DND-41 (cell line): ENCODE data around the gene FRK.
"Not testable (repeated sequence)": the region's sequence is repeated elsewhere in the genome, so short reads cannot be mapped to it uniquely, and the experiment has no call there.

Source experiments
- ATAC-seq: fragments of 200-7000 bp; cut with Tn5 transposase; 3 replicates; pipeline ENCODE4 v1.9.1; 2021; ENCODE audit warnings: low read depth; ENCODE audit not compliant: insufficient read depth
- DNase-seq: peaks from one replicate; pipeline ENCODE4 v3.0.0-alpha.2; 2020
- H2AFZ ChIP-seq: 2 replicates; pipeline ENCODE4 v1.6.0; 2012; ENCODE audit warnings: low read depth, low read length
- H3K27ac ChIP-seq: 2 replicates; pipeline ENCODE4 v1.5.1; 2012; ENCODE audit warnings: low read length, inconsistent platforms
- H3K27me3 ChIP-seq: fragments of 200-600 bp; sonication (generic); 2 replicates; pipeline ENCODE4 v1.6.0; 2012; ENCODE audit warnings: low read length, mild to moderate bottlenecking, inconsistent platforms; ENCODE audit not compliant: insufficient read depth, poor library complexity
- H3K36me3 ChIP-seq: 2 replicates; pipeline ENCODE4 v1.5.1; 2012; ENCODE audit warnings: low read length, inconsistent platforms; ENCODE audit not compliant: insufficient read depth
- H3K4me1 ChIP-seq: 2 replicates; pipeline ENCODE4 v1.5.1; 2012; ENCODE audit warnings: mild to moderate bottlenecking, low read length; ENCODE audit not compliant: insufficient read depth
- H3K4me2 ChIP-seq: 2 replicates; pipeline ENCODE4 v1.6.0; 2012; ENCODE audit warnings: mild to moderate bottlenecking, moderate library complexity, low read length, inconsistent platforms; ENCODE audit not compliant: insufficient read depth
- H3K4me3 ChIP-seq, 2 experiments: fragments of 200-600 bp in 1 of 2; shearing (Covaris generic) in 1 of 2; 2 replicates each; pipeline ENCODE4 v1.5.1; 2012 to 2016; ENCODE audit warnings: inconsistent platforms in 2 of 2, low read length in 2 of 2, mild to moderate bottlenecking in 2 of 2, low read depth in 1 of 2, moderate library complexity in 1 of 2
- H3K79me2 ChIP-seq: 2 replicates; pipeline ENCODE4 v1.6.0; 2012; ENCODE audit warnings: low read length, inconsistent platforms; ENCODE audit not compliant: insufficient read depth
- H3K9ac ChIP-seq: 2 replicates; pipeline ENCODE4 v1.6.0; 2012; ENCODE audit warnings: low read depth, mild to moderate bottlenecking, inconsistent platforms, low read length, moderate library complexity
- H3K9me3 ChIP-seq: 2 replicates; pipeline ENCODE4 v1.5.1; 2012; ENCODE audit warnings: low read length, moderate library complexity, mild to moderate bottlenecking, inconsistent platforms; ENCODE audit not compliant: insufficient read depth, severe bottlenecking
- H4K20me1 ChIP-seq: 2 replicates; pipeline ENCODE4 v1.6.0; 2012; ENCODE audit warnings: low read length; ENCODE audit not compliant: insufficient read depth
- EZH2 ChIP-seq: IDR thresholded peaks from 3 replicates; pipeline ENCODE4 v1.6.1; 2012; ENCODE audit warnings: borderline replicate concordance, low read depth, mild to moderate bottlenecking, moderate library complexity, low read length, inconsistent platforms; ENCODE audit not compliant: severe bottlenecking
- TF ChIP-seq, protein P1 (sequence below): IDR thresholded peaks from 2 replicates; pipeline ENCODE4 v1.5.1; 2012; ENCODE audit warnings: borderline replicate concordance, low read length, moderate library complexity, mild to moderate bottlenecking; ENCODE audit not compliant: poor library complexity, severe bottlenecking; ENCODE audit errors: extremely low read depth

The FRK gene

DNA sequence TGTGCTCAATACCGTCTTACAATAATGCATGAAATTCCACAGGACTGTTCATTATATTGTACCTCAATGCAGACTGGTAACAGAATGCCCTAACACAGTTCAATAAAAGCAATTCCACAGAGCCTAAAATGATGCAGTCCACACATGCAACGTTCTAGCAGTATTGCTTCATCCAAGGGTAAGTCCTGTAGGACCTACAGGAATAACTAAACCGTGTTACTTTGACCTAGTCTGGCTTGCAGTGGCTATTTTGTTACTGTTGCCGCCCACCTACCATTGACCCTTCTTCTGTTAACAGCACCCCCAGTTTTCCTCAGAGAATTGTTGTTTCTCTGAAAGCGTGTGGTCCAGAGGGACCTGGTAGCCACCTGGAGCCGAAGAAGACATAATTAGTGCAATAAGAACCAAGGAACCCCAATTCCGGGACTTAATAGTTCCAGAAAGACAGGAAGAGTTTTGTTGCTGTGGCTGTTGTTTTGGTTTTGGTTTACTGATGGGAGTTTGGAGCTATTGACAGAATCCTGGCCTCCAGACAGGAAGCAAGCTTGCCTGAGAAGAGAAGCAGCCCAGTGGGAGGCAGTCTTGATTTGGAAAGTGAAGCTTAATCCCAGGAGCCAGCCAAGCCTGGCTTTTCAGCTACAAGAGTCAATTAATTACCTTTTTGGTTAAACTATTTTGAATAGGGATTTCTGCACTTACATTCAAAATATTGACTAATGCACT is 91.3 kb downstream of the FRK start:
- H3K4me2 ChIP-seq, result no peak overlapping the region
- H3K36me3 ChIP-seq, result no peaks in the 10 kb centered on the region
- no peak for DNase-seq
- TF ChIP-seq, protein P1, sequence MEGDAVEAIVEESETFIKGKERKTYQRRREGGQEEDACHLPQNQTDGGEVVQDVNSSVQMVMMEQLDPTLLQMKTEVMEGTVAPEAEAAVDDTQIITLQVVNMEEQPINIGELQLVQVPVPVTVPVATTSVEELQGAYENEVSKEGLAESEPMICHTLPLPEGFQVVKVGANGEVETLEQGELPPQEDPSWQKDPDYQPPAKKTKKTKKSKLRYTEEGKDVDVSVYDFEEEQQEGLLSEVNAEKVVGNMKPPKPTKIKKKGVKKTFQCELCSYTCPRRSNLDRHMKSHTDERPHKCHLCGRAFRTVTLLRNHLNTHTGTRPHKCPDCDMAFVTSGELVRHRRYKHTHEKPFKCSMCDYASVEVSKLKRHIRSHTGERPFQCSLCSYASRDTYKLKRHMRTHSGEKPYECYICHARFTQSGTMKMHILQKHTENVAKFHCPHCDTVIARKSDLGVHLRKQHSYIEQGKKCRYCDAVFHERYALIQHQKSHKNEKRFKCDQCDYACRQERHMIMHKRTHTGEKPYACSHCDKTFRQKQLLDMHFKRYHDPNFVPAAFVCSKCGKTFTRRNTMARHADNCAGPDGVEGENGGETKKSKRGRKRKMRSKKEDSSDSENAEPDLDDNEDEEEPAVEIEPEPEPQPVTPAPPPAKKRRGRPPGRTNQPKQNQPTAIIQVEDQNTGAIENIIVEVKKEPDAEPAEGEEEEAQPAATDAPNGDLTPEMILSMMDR, result no peak
- no peak overlapping the region for H3K27ac ChIP-seq
- H2AFZ ChIP-seq, result no peak overlapping the region
- no peaks in the 10 kb centered on the region for H3K9me3 ChIP-seq
- no peak overlapping the region for H3K9ac ChIP-seq
- H3K79me2 ChIP-seq, result no peaks in the 10 kb centered on the region
- H3K4me3 ChIP-seq, result no peak overlapping the region
- no peak for ATAC-seq
- H3K4me1 ChIP-seq, result no peaks in the 10 kb centered on the region
- no peaks in the 10 kb centered on the region for H4K20me1 ChIP-seq
- H3K27me3 ChIP-seq, result no peaks in the 10 kb centered on the region

DNA sequence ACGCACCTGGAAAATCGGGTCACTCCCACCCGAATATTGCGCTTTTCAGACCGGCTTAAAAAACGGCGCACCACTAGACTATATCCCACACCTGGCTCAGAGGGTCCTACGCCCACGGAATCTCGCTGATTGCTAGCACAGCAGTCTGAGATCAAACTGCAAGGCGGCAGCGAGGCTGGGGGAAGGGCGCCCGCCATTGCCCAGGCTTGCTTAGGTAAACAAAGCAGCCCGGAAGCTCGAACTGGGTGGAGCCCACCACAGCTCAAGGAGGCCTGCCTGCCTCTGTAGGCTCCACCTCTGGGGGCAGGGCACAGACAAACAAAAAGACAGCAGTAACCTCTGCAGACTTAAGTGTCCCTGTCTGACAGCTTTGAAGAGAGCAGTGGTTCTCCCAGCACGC is 100.4 kb downstream of the FRK start:
- DNase-seq, ATAC-seq, H3K4me1 ChIP-seq, H3K79me2 ChIP-seq, H3K27ac ChIP-seq, H3K9me3 ChIP-seq, H3K4me3 ChIP-seq, H4K20me1 ChIP-seq, H2AFZ ChIP-seq, H3K36me3 ChIP-seq, H3K4me2 ChIP-seq, H3K27me3 ChIP-seq, H3K9ac ChIP-seq: not testable (repeated sequence)

DNA sequence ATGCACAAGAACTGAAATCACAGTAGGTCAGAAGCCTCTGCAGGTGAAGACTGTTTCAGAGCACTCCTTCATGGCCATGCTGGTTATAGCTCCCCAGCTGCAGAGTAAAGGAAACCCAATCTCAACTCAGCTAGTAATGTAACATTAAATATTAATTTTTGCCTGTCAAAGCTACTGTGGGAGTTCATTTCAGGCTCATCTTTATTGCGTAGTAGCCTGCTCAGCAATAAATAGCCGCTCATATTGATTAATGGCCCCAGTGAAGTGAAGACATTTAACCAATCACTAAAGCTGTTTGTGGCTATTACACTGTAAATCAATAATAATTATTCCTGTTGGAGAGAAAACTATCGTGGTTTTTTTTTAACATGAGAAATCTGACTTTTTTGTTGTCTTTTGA is 101.7 kb downstream of the FRK start:
- Histone ChIP-seq H3K27ac (no peak overlapping the region), H3K36me3 (no peaks in the 10 kb centered on the region), H3K79me2 (no peaks in the 10 kb centered on the region), H3K4me3 (no peak overlapping the region), H3K4me1 (no peaks in the 10 kb centered on the region), H3K27me3 (no peaks in the 10 kb centered on the region), H3K9ac (no peak overlapping the region), H4K20me1 (no peaks in the 10 kb centered on the region), H3K4me2 (no peak overlapping the region), H2AFZ (no peak overlapping the region), H3K9me3 (no peaks in the 10 kb centered on the region)
- DNase-seq (no peak), ATAC-seq (no peak)
- TF ChIP-seq, protein P1, result no peak
- no peak for TF ChIP-seq EZH2

DNA sequence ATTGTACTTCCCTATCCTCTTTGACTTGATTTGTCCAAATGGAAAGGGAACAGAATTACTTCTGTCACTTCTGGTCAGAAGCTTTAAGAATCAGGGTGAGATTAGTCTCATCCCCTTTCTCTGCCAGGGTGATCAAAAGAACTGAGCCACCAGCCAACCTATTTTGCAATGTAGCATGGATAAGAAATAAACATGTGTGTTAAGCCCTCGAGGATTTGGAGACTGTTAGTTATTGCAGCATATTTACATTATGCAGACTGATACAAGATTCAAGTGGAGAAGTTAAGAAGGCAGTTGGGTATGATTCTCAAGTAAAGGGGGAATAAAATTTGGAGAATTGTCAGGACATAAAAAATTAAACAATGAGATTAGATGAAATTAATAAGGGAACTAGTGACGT is 106.0 kb downstream of the FRK start:
- H3K27me3 ChIP-seq, result no peaks in the 10 kb centered on the region
- no peaks in the 10 kb centered on the region for H3K4me1 ChIP-seq
- no peak overlapping the region for H3K27ac ChIP-seq
- ATAC-seq, result no peak
- H4K20me1 ChIP-seq, result no peaks in the 10 kb centered on the region
- H2AFZ ChIP-seq, result no peak overlapping the region
- H3K9me3 ChIP-seq, result no peaks in the 10 kb centered on the region
- no peak for TF ChIP-seq EZH2
- H3K4me2 ChIP-seq, result no peak overlapping the region
- H3K79me2 ChIP-seq, result no peaks in the 10 kb centered on the region
- no peaks in the 10 kb centered on the region for H3K36me3 ChIP-seq
- H3K4me3 ChIP-seq, result no peak overlapping the region
- no peak overlapping the region for H3K9ac ChIP-seq
- no peak for DNase-seq
